ENCODE results near the gene NHERF2. TPM values are rescaled to one million over a fixed set of nuclear protein-coding genes. Genes with fewer than 3 reads are reported as not detected.

The NHERF2 gene
- 48.2 to 73.8 TPM (median 68.4 TPM) in 5 replicates for total RNA-seq (2022; extraction: Qiagen RNA extraction; ENCODE audit: low read depth)

GRCh38 chr16:2026461-2027023 is at the start of gene NHERF2:
Gene NHERF2, plus strand, starts transcription at chr16:2026902. Its CDS starts 104 bp downstream, at chr16:2027006.

GRCh38 chr16:1981398-1981836 is 45.3 kb upstream of the NHERF2 start, which contains the start of gene NOXO1:
Gene NOXO1, minus strand, starts transcription at chr16:1981469. Its CDS starts 290 bp downstream, at chr16:1981179.

GRCh38 chr16:1983544-1984346 is 43.0 kb upstream of the NHERF2 start, which contains the start of gene GFER:
Gene GFER, plus strand, starts transcription at chr16:1984193. Its CDS starts 26 bp downstream, at chr16:1984219.

GRCh38 chr16:1989209-1990100 is 37.2 kb upstream of the NHERF2 start, which contains the start of gene SYNGR3:
Gene SYNGR3, plus strand, starts transcription at chr16:1989970. Its CDS starts 133 bp downstream, at chr16:1990103.

GRCh38 chr16:2009791-2010510 is 16.8 kb upstream of the NHERF2 start, which contains the start of gene ZNF598:
Gene ZNF598, minus strand, starts transcription at chr16:2009821.

GRCh38 chr16:2019518-2019920 is 7.2 kb upstream of the NHERF2 start, which contains the start of gene NPW:
Gene NPW, plus strand, starts transcription at chr16:2019785.

GRCh38 chr16:2047330-2048115 is 20.8 kb downstream of the NHERF2 start, which contains the start of the genes NTHL1 and TSC2:
Gene NTHL1, minus strand, starts transcription at chr16:2047834. Its CDS starts 11 bp downstream, at chr16:2047823.
Gene TSC2, plus strand, starts transcription at chr16:2047985. Its CDS starts 631 bp downstream, at chr16:2048616.

Other genes starting within 250 kb of the NHERF2 start
- 14.6 to 24.6 TPM (median 23.2 TPM) in 5 replicates for gene SPSB3, start 244.3 kb upstream of the NHERF2 start, total RNA-seq (2022; extraction: Qiagen RNA extraction; ENCODE audit: low read depth)
- gene NUBP2, start 243.9 kb upstream of the NHERF2 start, total RNA-seq (2022; extraction: Qiagen RNA extraction; ENCODE audit: low read depth): 59.4 to 85.3 TPM (median 79.7 TPM) in 5 replicates
- 0.06 TPM in 1 of 5 replicates, not detected in the others for gene IGFALS, start 233.2 kb upstream of the NHERF2 start, total RNA-seq (2022; extraction: Qiagen RNA extraction; ENCODE audit: low read depth)
- gene HAGH, start 200.1 kb upstream of the NHERF2 start, total RNA-seq (2022; extraction: Qiagen RNA extraction; ENCODE audit: low read depth): 61.5 to 70.0 TPM (median 66.3 TPM) in 5 replicates
- gene FAHD1, start 199.7 kb upstream of the NHERF2 start, total RNA-seq (2022; extraction: Qiagen RNA extraction; ENCODE audit: low read depth): 46.1 to 51.7 TPM (median 46.8 TPM) in 5 replicates
- gene MEIOB, start 154.7 kb upstream of the NHERF2 start, total RNA-seq (2022; extraction: Qiagen RNA extraction; ENCODE audit: low read depth): 1.2 to 2.1 TPM (median 1.5 TPM) in 5 replicates
- 1.4 to 2.7 TPM (median 2.2 TPM) in 5 replicates for gene HS3ST6, start 108.5 kb upstream of the NHERF2 start, total RNA-seq (2022; extraction: Qiagen RNA extraction; ENCODE audit: low read depth)
- gene MSRB1, start 83.7 kb upstream of the NHERF2 start, total RNA-seq (2022; extraction: Qiagen RNA extraction; ENCODE audit: low read depth): 33.4 to 43.1 TPM (median 40.4 TPM) in 5 replicates
- 0.13 to 0.21 TPM in 2 of 5 replicates, not detected in the others for gene RPL3L, start 72.2 kb upstream of the NHERF2 start, total RNA-seq (2022; extraction: Qiagen RNA extraction; ENCODE audit: low read depth)
- 238 to 320 TPM (median 255 TPM) in 5 replicates for gene NDUFB10, start 67.4 kb upstream of the NHERF2 start, total RNA-seq (2022; extraction: Qiagen RNA extraction; ENCODE audit: low read depth)
- gene RPS2, start 62.1 kb upstream of the NHERF2 start, total RNA-seq (2022; extraction: Qiagen RNA extraction; ENCODE audit: low read depth): 4,023 to 5,272 TPM (median 5,225 TPM) in 5 replicates
- not detected in 5 replicates for gene RNF151, start 60.0 kb upstream of the NHERF2 start, total RNA-seq (2022; extraction: Qiagen RNA extraction; ENCODE audit: low read depth)
- 28.5 to 41.0 TPM (median 37.8 TPM) in 5 replicates for gene TBL3, start 54.8 kb upstream of the NHERF2 start, total RNA-seq (2022; extraction: Qiagen RNA extraction; ENCODE audit: low read depth)
- 0.25 to 0.58 TPM (median 0.37 TPM) in 3 of 5 replicates, not detected in the others for gene NOXO1, start 45.4 kb upstream of the NHERF2 start, total RNA-seq (2022; extraction: Qiagen RNA extraction; ENCODE audit: low read depth)
- gene GFER, start 42.7 kb upstream of the NHERF2 start, total RNA-seq (2022; extraction: Qiagen RNA extraction; ENCODE audit: low read depth): 21.9 to 49.2 TPM (median 39.8 TPM) in 5 replicates
- 5.5 to 8.3 TPM (median 8.1 TPM) in 5 replicates for gene SYNGR3, start 36.9 kb upstream of the NHERF2 start, total RNA-seq (2022; extraction: Qiagen RNA extraction; ENCODE audit: low read depth)
- gene ZNF598, start 17.1 kb upstream of the NHERF2 start, total RNA-seq (2022; extraction: Qiagen RNA extraction; ENCODE audit: low read depth): 43.7 to 60.1 TPM (median 56.5 TPM) in 5 replicates
- 0.44 to 1.7 TPM (median 0.85 TPM) in 5 replicates for gene NPW, start 7.1 kb upstream of the NHERF2 start, total RNA-seq (2022; extraction: Qiagen RNA extraction; ENCODE audit: low read depth)
- gene NTHL1, start 20.9 kb downstream of the NHERF2 start, total RNA-seq (2022; extraction: Qiagen RNA extraction; ENCODE audit: low read depth): 37.9 to 51.7 TPM (median 44.3 TPM) in 5 replicates
- gene TSC2, start 21.1 kb downstream of the NHERF2 start, total RNA-seq (2022; extraction: Qiagen RNA extraction; ENCODE audit: low read depth): 30.8 to 44.5 TPM (median 43.0 TPM) in 5 replicates
- gene PKD1, start 109.0 kb downstream of the NHERF2 start, total RNA-seq (2022; extraction: Qiagen RNA extraction; ENCODE audit: low read depth): 36.9 to 55.8 TPM (median 48.0 TPM) in 5 replicates
- 2.4 to 4.9 TPM (median 2.9 TPM) in 5 replicates for gene RAB26, start 121.7 kb downstream of the NHERF2 start, total RNA-seq (2022; extraction: Qiagen RNA extraction; ENCODE audit: low read depth)
- gene TRAF7, start 128.9 kb downstream of the NHERF2 start, total RNA-seq (2022; extraction: Qiagen RNA extraction; ENCODE audit: low read depth): 37.1 to 58.7 TPM (median 50.7 TPM) in 5 replicates
- gene CASKIN1, start 169.7 kb downstream of the NHERF2 start, total RNA-seq (2022; extraction: Qiagen RNA extraction; ENCODE audit: low read depth): 0.35 to 0.55 TPM (median 0.45 TPM) in 5 replicates
- 38.1 to 52.1 TPM (median 49.1 TPM) in 5 replicates for gene MLST8, start 178.6 kb downstream of the NHERF2 start, total RNA-seq (2022; extraction: Qiagen RNA extraction; ENCODE audit: low read depth)
- 3.6 to 6.2 TPM (median 5.0 TPM) in 5 replicates for gene BRICD5, start 184.0 kb downstream of the NHERF2 start, total RNA-seq (2022; extraction: Qiagen RNA extraction; ENCODE audit: low read depth)
- gene PGP, start 187.9 kb downstream of the NHERF2 start, total RNA-seq (2022; extraction: Qiagen RNA extraction; ENCODE audit: low read depth): 18.4 to 32.7 TPM (median 32.3 TPM) in 5 replicates
- gene E4F1, start 196.7 kb downstream of the NHERF2 start, total RNA-seq (2022; extraction: Qiagen RNA extraction; ENCODE audit: low read depth): 15.7 to 26.0 TPM (median 24.9 TPM) in 5 replicates
- gene DNASE1L2, start 209.5 kb downstream of the NHERF2 start, total RNA-seq (2022; extraction: Qiagen RNA extraction; ENCODE audit: low read depth): 0.80 to 1.7 TPM (median 1.6 TPM) in 5 replicates
- 47.7 to 92.0 TPM (median 91.2 TPM) in 5 replicates for gene ECI1, start 224.7 kb downstream of the NHERF2 start, total RNA-seq (2022; extraction: Qiagen RNA extraction; ENCODE audit: low read depth)
- gene RNPS1, start 241.2 kb downstream of the NHERF2 start, total RNA-seq (2022; extraction: Qiagen RNA extraction; ENCODE audit: low read depth): 248 to 285 TPM (median 258 TPM) in 5 replicates